HepG2 (cell line): ENCODE results near the gene ZNF343. TPM values are rescaled to one million over a fixed set of nuclear protein-coding genes. Genes with fewer than 3 reads are reported as not detected.

ENCODE experiments used
- ADNP ChIP-seq: sonication (generic); formaldehyde crosslinking; IDR thresholded peaks from 2 replicates; pipeline ENCODE4 v1.4.0; 2020; ENCODE audit warnings: missing genetic modification reagents
- BHLHE40 ChIP-seq: IDR thresholded peaks from 2 replicates; pipeline ENCODE4 v1.6.1; 2011; ENCODE audit warnings: low read length, improper control_type of control experiment
- FOXK2 ChIP-seq: fragments of 450-650 bp; IDR thresholded peaks from 2 replicates; pipeline ENCODE4 v1.6.1; 2016
- GRHL1 ChIP-seq: sonication (generic); formaldehyde crosslinking; conservative IDR thresholded peaks from 2 replicates; pipeline ENCODE4 v1.8.0; 2022; ENCODE audit warnings: missing genetic modification reagents
- ISL2 ChIP-seq: sonication (generic); formaldehyde crosslinking; IDR thresholded peaks from 2 replicates; pipeline ENCODE4 v1.5.0; 2020; ENCODE audit warnings: missing genetic modification reagents
- NCOR1 ChIP-seq: fragments of 200-600 bp; sonication (generic); IDR thresholded peaks from 2 replicates; pipeline ENCODE4 v1.7.0; 2017; ENCODE audit warnings: antibody characterized with exemption, low read length, borderline replicate concordance
- POLR2A ChIP-seq, 2 experiments: IDR thresholded peaks; 2 replicates each; pipeline ENCODE4 v1.6.1; 2011; ENCODE audit warnings: low read depth in 2 of 2, low read length in 2 of 2, mild to moderate bottlenecking in 1 of 2, moderate library complexity in 1 of 2; ENCODE audit not compliant: insufficient read depth in 1 of 2
- SMYD3 ChIP-seq: sonication (generic); formaldehyde crosslinking; IDR thresholded peaks from 2 replicates; pipeline ENCODE4 v1.8.1; 2023; ENCODE audit warnings: mild to moderate bottlenecking, missing genetic modification reagents
- ZNF280B ChIP-seq: sonication (generic); formaldehyde crosslinking; IDR thresholded peaks from 2 replicates; pipeline ENCODE4 v1.5.0; 2020; ENCODE audit warnings: missing genetic modification reagents, mild to moderate bottlenecking, borderline replicate concordance
- ZNF354B ChIP-seq: sonication (generic); formaldehyde crosslinking; IDR thresholded peaks from 2 replicates; pipeline ENCODE4 v1.8.0; 2022; ENCODE audit warnings: mild to moderate bottlenecking, missing genetic modification reagents
- ZNF546 ChIP-seq: sonication (generic); formaldehyde crosslinking; conservative IDR thresholded peaks from 2 replicates; pipeline ENCODE4 v1.8.1; 2023; ENCODE audit warnings: mild to moderate bottlenecking, missing genetic modification reagents
- ZNF670 ChIP-seq: sonication (generic); formaldehyde crosslinking; IDR thresholded peaks from 2 replicates; pipeline ENCODE4 v1.8.0; 2022; ENCODE audit warnings: mild to moderate bottlenecking, missing genetic modification reagents, borderline replicate concordance
- polyA plus RNA-seq, 8 experiments: library from polyadenylated mRNA; depleted of rRNA in 3 of 8; stranded (reverse) in 7 of 8; unstranded in 1 of 8; fragments of >200 nt; fragmentation: Illumina TruSeq in 4 of 8; extraction: Trizol in 4 of 8; gene quantifications; 2 replicates each; pipeline versions ENCODE4 v1.2.1 to v1.2.3, GENCODE V29; 2011 to 2016; ENCODE audit warnings: low read depth in 4 of 8, missing spikeins in 1 of 8, mixed read lengths in 1 of 8; ENCODE audit not compliant: insufficient read depth in 1 of 8
- total RNA-seq, 5 experiments: library from RNA; depleted of rRNA; stranded (reverse); fragments of >200 nt; fragmentation: Illumina TruSeq; extraction: Trizol; gene quantifications; 2 replicates each; pipeline ENCODE4 v1.2.3, GENCODE V29; 2016; ENCODE audit warnings: low read depth in 1 of 5
- TF ChIP-seq, protein P1 (sequence below): sonication (generic); formaldehyde crosslinking; IDR thresholded peaks from 2 replicates; pipeline ENCODE4 v1.5.1; 2020; ENCODE audit warnings: mild to moderate bottlenecking, missing genetic modification reagents, moderate library complexity
- TF ChIP-seq, protein P2 (sequence below): sonication (generic); formaldehyde crosslinking; IDR thresholded peaks from 2 replicates; pipeline ENCODE4 v1.5.0; 2020; ENCODE audit warnings: missing genetic modification reagents
- TF ChIP-seq, protein P3 (sequence below): sonication (generic); formaldehyde crosslinking; IDR thresholded peaks from 2 replicates; pipeline ENCODE4 v1.4.0; 2020; ENCODE audit warnings: mild to moderate bottlenecking, missing genetic modification reagents, borderline replicate concordance
- TF ChIP-seq, protein P4 (sequence below): sonication (generic); formaldehyde crosslinking; IDR thresholded peaks from 2 replicates; pipeline ENCODE4 v1.5.1; 2020; ENCODE audit warnings: mild to moderate bottlenecking, missing genetic modification reagents, borderline replicate concordance

ZNF343 gene
- total and polyA plus RNA-seq, 2 of the 13 experiments (the other 11 are each of a cell fraction or from before 2014, with no cell fraction given): 16.4 to 22.1 TPM

- TF ChIP-seq ADNP (CRISPR knock-in tag) (peak; percentile 6; the same call in 1 of the 2 replicates), ZNF280B (CRISPR knock-in tag) (peak; percentile 50), NCOR1 (no peak), ZNF546 (CRISPR knock-in tag) (peak; percentile 22; the same call in 1 of the 2 replicates), FOXK2 (no peak), GRHL1 (CRISPR knock-in tag) (no peak), ZNF670 (CRISPR knock-in tag) (peak; percentile 18; the same call in 1 of the 2 replicates), SMYD3 (0 out of 2 replicates have a peak, but pooled peaks have one; percentile 39), POLR2A (IDR thresholded peaks at IDR 0.05; ENCODE audit: insufficient read depth in 1 of 2, low read depth in 2 of 2, low read length in 2 of 2) (peak in 1 of 2 experiments; percentile 65; a peak in 2 of 4 replicates), ISL2 (CRISPR knock-in tag) (0 out of 2 replicates have a peak, but pooled peaks have one; percentile 4), ZNF354B (CRISPR knock-in tag) (0 out of 2 replicates have a peak, but pooled peaks have one; percentile 15), BHLHE40 (no peak)
- TF ChIP-seq, protein P1, sequence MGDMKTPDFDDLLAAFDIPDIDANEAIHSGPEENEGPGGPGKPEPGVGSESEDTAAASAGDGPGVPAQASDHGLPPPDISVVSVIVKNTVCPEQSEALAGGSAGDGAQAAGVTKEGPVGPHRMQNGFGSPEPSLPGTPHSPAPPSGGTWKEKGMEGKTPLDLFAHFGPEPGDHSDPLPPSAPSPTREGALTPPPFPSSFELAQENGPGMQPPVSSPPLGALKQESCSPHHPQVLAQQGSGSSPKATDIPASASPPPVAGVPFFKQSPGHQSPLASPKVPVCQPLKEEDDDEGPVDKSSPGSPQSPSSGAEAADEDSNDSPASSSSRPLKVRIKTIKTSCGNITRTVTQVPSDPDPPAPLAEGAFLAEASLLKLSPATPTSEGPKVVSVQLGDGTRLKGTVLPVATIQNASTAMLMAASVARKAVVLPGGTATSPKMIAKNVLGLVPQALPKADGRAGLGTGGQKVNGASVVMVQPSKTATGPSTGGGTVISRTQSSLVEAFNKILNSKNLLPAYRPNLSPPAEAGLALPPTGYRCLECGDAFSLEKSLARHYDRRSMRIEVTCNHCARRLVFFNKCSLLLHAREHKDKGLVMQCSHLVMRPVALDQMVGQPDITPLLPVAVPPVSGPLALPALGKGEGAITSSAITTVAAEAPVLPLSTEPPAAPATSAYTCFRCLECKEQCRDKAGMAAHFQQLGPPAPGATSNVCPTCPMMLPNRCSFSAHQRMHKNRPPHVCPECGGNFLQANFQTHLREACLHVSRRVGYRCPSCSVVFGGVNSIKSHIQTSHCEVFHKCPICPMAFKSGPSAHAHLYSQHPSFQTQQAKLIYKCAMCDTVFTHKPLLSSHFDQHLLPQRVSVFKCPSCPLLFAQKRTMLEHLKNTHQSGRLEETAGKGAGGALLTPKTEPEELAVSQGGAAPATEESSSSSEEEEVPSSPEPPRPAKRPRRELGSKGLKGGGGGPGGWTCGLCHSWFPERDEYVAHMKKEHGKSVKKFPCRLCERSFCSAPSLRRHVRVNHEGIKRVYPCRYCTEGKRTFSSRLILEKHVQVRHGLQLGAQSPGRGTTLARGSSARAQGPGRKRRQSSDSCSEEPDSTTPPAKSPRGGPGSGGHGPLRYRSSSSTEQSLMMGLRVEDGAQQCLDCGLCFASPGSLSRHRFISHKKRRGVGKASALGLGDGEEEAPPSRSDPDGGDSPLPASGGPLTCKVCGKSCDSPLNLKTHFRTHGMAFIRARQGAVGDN (CRISPR knock-in tag): peak; percentile 67
- TF ChIP-seq, protein P2, sequence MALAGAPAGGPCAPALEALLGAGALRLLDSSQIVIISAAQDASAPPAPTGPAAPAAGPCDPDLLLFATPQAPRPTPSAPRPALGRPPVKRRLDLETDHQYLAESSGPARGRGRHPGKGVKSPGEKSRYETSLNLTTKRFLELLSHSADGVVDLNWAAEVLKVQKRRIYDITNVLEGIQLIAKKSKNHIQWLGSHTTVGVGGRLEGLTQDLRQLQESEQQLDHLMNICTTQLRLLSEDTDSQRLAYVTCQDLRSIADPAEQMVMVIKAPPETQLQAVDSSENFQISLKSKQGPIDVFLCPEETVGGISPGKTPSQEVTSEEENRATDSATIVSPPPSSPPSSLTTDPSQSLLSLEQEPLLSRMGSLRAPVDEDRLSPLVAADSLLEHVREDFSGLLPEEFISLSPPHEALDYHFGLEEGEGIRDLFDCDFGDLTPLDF (CRISPR knock-in tag): 0 out of 2 replicates have a peak, but pooled peaks have one; percentile 21
- TF ChIP-seq, protein P3, sequence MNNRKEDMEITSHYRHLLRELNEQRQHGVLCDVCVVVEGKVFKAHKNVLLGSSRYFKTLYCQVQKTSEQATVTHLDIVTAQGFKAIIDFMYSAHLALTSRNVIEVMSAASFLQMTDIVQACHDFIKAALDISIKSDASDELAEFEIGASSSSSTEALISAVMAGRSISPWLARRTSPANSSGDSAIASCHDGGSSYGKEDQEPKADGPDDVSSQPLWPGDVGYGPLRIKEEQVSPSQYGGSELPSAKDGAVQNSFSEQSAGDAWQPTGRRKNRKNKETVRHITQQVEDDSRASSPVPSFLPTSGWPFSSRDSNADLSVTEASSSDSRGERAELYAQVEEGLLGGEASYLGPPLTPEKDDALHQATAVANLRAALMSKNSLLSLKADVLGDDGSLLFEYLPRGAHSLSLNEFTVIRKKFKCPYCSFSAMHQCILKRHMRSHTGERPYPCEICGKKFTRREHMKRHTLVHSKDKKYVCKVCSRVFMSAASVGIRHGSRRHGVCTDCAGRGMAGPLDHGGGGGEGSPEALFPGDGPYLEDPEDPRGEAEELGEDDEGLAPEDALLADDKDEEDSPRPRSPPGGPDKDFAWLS: peak; percentile 20; the same call in 1 of the 2 replicates
- TF ChIP-seq, protein P4, sequence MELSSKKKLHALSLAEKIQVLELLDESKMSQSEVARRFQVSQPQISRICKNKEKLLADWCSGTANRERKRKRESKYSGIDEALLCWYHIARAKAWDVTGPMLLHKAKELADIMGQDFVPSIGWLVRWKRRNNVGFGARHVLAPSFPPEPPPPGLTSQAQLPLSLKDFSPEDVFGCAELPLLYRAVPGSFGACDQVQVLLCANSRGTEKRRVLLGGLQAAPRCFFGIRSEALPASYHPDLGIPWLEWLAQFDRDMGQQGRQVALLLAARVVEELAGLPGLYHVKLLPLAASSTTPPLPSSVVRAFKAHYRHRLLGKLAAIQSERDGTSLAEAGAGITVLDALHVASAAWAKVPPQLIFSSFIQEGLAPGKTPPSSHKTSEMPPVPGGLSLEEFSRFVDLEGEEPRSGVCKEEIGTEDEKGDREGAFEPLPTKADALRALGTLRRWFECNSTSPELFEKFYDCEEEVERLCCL (CRISPR knock-in tag): peak; percentile 14; the same call in 1 of the 2 replicates
These were observed 16.2 kb upstream of the ZNF343 start (continued) for GRCh38 chr20:2524709-2525506.
